ENCODE data around the gene PLA2G4B. TPM values are rescaled to one million over a fixed set of nuclear protein-coding genes. Genes with fewer than 3 reads are reported as not detected.

PLA2G4B gene
- total RNA-seq, 1 experiment from 2014 or later: 0.36 TPM

- DNase-seq (ENCODE audit: low read depth): no peak
These were observed 31.4 kb downstream of the PLA2G4B start for GRCh38 chr15:41869770-41870688.

GRCh38 chr15:41870689-41871081 lies 32.0 kb downstream of the PLA2G4B start:
- peak; percentile 21 for DNase-seq (ENCODE audit: low read depth)

GRCh38 chr15:41871175-41871905 lies 32.7 kb downstream of the PLA2G4B start:
- no peak for DNase-seq (ENCODE audit: low read depth)

- no peak for DNase-seq (ENCODE audit: low read depth)
These were observed 33.6 kb downstream of the PLA2G4B start for GRCh38 chr15:41872166-41872747.

- DNase-seq (ENCODE audit: low read depth): no peak
These were observed 35.1 kb downstream of the PLA2G4B start for GRCh38 chr15:41873711-41874110.

- no peak for DNase-seq (ENCODE audit: low read depth)
These were observed 36.1 kb downstream of the PLA2G4B start for GRCh38 chr15:41874736-41875135.

- no peak for DNase-seq (ENCODE audit: low read depth)
These were observed 37.4 kb downstream of the PLA2G4B start for GRCh38 chr15:41876007-41876406.

GRCh38 chr15:41876689-41877088 lies 38.0 kb downstream of the PLA2G4B start:
- DNase-seq (ENCODE audit: low read depth): no peak

GRCh38 chr15:41877631-41878354 lies 39.1 kb downstream of the PLA2G4B start:
- DNase-seq (ENCODE audit: low read depth): no peak

- no peak for DNase-seq (ENCODE audit: low read depth)
These were observed 39.7 kb downstream of the PLA2G4B start for GRCh38 chr15:41878355-41878699.

- DNase-seq (ENCODE audit: low read depth): no peak
These were observed 40.7 kb downstream of the PLA2G4B start for GRCh38 chr15:41879321-41879845.

GRCh38 chr15:41880156-41880877 lies 41.7 kb downstream of the PLA2G4B start:
- no peak for DNase-seq (ENCODE audit: low read depth)

- no peak for DNase-seq (ENCODE audit: low read depth)
These were observed 42.4 kb downstream of the PLA2G4B start for GRCh38 chr15:41881086-41881485.

- no peak for DNase-seq (ENCODE audit: low read depth)
These were observed 42.9 kb downstream of the PLA2G4B start for GRCh38 chr15:41881550-41881919.

- DNase-seq (ENCODE audit: low read depth): no peak
These were observed 43.5 kb downstream of the PLA2G4B start for GRCh38 chr15:41881920-41882688.

GRCh38 chr15:41882689-41883483 lies 44.2 kb downstream of the PLA2G4B start:
- DNase-seq (ENCODE audit: low read depth): no peak

GRCh38 chr15:41883484-41883825 lies 44.8 kb downstream of the PLA2G4B start:
- DNase-seq (ENCODE audit: low read depth): no peak

GRCh38 chr15:41884458-41884857 lies 45.8 kb downstream of the PLA2G4B start:
- DNase-seq (ENCODE audit: low read depth): no peak

GRCh38 chr15:41885321-41885720 lies 46.7 kb downstream of the PLA2G4B start:
- no peak for DNase-seq (ENCODE audit: low read depth)

GRCh38 chr15:41885841-41886240 lies 47.2 kb downstream of the PLA2G4B start:
- DNase-seq (ENCODE audit: low read depth): no peak
